Left colon (tissue), 2 donors: ENCODE data around the gene DAAM1. TPM values are rescaled to one million over a fixed set of nuclear protein-coding genes. Genes with fewer than 3 reads are reported as not detected.

Experiments used
- ATAC-seq: fragments of 200-7000 bp; cut with Tn5 transposase; one replicate; pipeline ENCODE4 v1.9.1; 2020; ENCODE audit warnings: mild to moderate bottlenecking, moderate library complexity
- DNase-seq, 2 donors: peaks; one replicate each; pipeline ENCODE4 v3.0.0-alpha.2; 2020
- intact Hi-C, 2 donors: fragments of 100-400 bp; cut with DNase I in 1 of 2; cut with micrococcal nuclease in 1 of 2; formaldehyde crosslinking; loops; one replicate each; pipeline versions ENCODE4 v1.11.2 to v1.14.0; 2022; cut with DNase I, micrococcal nuclease
- total RNA-seq, 2 donors: library from RNA; stranded (reverse); fragmentation: NEBNext Ultra II Directional; extraction: Animal tissue kit (Norgen Biotek cat#: 25700); gene quantifications; one replicate each; pipeline ENCODE4 v1.2.1, GENCODE V29; 2021
- donor health status: DM: no; HTN: no; CAD: no.
- donor health status: DM: yes; HTN: yes; CAD: no.

The DAAM1 gene
- total RNA-seq, 2 donors from 2014 or later = 38.1 to 61.5 TPM

- DNase-seq (no peak), ATAC-seq (no peak)
- intact Hi-C loops = no loop called here
Measured at GRCh38 chr14:59247801-59248584, 59.5 kb downstream of the DAAM1 start.

- no peak for DNase-seq
- intact Hi-C loops = no loop called here
- ATAC-seq = no peak
Measured at GRCh38 chr14:59249029-59249428, 60.6 kb downstream of the DAAM1 start.

GRCh38 chr14:59251811-59252771 lies 63.6 kb downstream of the DAAM1 start:
- ATAC-seq = no peak
- DNase-seq = no peak
- intact Hi-C loops = no loop called here

- intact Hi-C loops = no loop called here
- no peak for DNase-seq
- no peak for ATAC-seq
Measured at GRCh38 chr14:59252772-59253500, 64.5 kb downstream of the DAAM1 start.

- intact Hi-C loops = no loop called here
- no peak for DNase-seq
- ATAC-seq = no peak
Measured at GRCh38 chr14:59253527-59253926, 65.1 kb downstream of the DAAM1 start.

- intact Hi-C loops = no loop called here
- ATAC-seq (peak; percentile 86), DNase-seq (peak; percentile 48 to 73)
Measured at GRCh38 chr14:59254146-59254910, 65.9 kb downstream of the DAAM1 start.

GRCh38 chr14:59254911-59255545 lies 66.6 kb downstream of the DAAM1 start:
- DNase-seq = no peak
- intact Hi-C loops = no loop called here

DNA sequence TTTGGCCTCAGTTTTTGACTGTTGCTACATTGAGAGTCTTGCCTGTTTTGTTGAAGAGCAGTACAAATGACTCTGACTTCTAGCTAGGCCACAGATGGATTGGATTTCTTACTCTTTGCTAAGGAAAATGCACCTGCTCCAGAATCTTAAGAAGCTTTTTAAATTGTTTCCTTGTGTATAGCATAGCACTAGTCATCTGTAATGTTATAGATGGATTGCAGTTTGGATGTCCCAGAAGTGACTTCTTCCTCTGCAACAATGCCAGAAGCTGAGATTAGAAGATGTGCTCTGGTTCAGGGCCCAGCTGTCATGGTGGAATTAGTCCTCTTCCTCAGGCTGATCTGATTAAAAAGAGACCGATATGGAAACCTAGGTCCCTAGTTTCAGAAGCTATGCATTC lies 67.9 kb downstream of the DAAM1 start:
- intact Hi-C loops = no loop called here
- no peak for DNase-seq
- ATAC-seq = no peak

More at GRCh38 chr14:59254911-59255545, 66.6 kb downstream of the DAAM1 start:
- no peak for ATAC-seq

- intact Hi-C loops = no loop called here
- no peak for DNase-seq
- ATAC-seq = no peak
Measured at GRCh38 chr14:59261334-59261733, 72.9 kb downstream of the DAAM1 start.

GRCh38 chr14:59262717-59263454 lies 74.4 kb downstream of the DAAM1 start:
- ATAC-seq (peak; percentile 98), DNase-seq (peak; percentile 46 to 52)
- intact Hi-C loops = no loop called here

DNA sequence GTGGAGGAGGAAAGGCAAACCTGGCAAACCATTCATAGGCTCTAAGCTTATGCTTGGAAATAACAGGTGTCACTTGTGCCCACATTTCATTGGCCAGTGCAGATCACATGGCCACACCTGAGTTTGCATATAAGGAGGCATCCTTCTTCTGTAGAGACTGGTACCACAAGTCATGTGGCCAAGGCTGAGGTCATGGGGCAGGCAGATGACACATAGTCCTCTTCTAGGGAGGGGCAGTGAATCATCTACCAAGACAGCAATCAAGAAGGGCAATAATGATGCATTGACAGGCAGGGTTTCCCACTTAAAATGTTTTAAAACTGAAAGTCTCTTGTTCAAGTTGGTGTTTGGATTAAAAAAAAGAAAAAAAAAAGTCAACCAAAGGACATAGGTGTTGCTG lies 77.3 kb downstream of the DAAM1 start:
- intact Hi-C loops = no loop called here
- no peak for DNase-seq
- peak; percentile 66 for ATAC-seq

- intact Hi-C loops = no loop called here
- DNase-seq (no peak), ATAC-seq (no peak)
Measured at GRCh38 chr14:59267046-59267445, 78.6 kb downstream of the DAAM1 start.

DNA sequence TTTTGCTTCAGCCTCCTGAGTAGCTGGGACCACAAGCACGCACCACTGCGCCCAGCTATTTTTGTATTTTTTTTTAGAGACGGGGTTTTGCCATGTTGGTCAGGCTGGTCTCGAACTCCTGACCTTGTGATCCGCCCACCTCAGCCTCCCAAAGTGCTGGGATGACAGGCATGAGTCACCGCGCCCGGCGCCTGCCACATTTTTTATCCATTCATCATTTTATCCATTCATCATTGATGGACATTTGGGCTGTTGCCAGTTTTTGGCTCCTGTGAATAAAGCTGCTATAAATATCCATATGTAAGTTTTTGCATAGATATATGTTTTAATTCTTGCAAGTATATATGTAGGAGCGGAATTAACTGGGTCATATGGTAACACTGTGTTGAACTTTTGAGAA lies 79.5 kb downstream of the DAAM1 start:
- DNase-seq (no peak), ATAC-seq (no peak)
- intact Hi-C loops = no loop called here

DNA sequence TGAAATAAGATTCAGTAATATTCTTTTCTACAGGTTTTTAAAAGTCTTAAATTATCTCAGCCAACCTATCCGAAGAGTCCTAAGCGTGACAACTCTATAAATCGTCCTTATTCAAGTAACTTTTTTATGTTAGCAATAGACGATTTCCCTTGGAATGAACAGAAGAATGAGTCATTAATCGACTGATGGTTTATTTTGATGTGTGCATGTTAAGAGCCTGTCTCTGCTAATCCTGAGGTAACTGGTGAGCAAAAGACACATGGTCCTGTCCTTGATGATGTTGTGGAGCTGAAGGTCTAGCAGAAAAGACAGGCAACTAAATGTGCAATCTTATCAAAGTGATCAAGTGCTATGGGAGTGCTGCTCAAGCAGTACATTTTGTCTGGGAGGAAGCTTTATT lies 80.4 kb downstream of the DAAM1 start:
- no peak for DNase-seq
- ATAC-seq = no peak
- intact Hi-C loops = no loop called here

- intact Hi-C loops = no loop called here
- no peak for DNase-seq
- no peak for ATAC-seq
Measured at GRCh38 chr14:59269466-59269865, 81.0 kb downstream of the DAAM1 start.

DNA sequence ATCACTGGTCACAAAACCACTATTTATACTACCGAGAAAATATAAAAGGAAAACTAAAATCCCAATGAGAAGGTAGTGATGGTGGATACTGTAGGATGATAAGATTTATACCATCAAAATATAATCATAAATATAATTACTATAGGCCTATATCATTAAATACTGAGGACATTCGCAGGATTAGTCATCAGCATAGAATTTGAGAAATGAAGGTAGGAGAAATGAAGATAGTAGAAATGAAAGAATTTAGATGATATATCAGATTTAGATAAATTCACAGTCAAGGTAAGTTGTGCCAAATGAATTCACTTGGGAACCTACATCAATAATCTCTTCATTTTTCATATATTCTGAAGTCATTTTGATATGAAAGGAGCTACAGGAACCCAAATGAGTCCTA lies 82.8 kb downstream of the DAAM1 start:
- DNase-seq = no peak
- intact Hi-C loops = no loop called here
- no peak for ATAC-seq

DNA sequence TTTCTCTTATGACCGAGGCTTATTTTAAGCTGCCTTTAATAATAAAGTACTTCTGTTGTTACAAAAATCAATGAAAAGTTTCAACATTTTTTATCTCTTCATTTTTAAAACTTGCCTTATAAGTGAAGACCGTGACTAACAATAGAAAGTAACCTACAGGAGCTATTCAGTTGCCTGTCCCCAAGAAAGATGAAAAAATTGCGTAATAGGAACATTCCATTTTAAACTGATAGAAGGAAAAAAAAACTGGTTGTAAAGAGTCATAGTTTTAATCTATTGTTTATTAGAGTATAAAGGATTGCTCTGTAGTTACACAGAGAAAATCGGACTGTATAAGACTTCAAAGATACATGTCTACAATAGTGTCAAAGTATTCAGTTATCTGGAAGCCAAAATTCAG lies 83.3 kb downstream of the DAAM1 start:
- DNase-seq = no peak
- intact Hi-C loops = no loop called here
- ATAC-seq = no peak

GRCh38 chr14:59272633-59273032 lies 84.2 kb downstream of the DAAM1 start:
- intact Hi-C loops = no loop called here
- no peak for ATAC-seq

More at GRCh38 chr14:59272633-59273032, 84.2 kb downstream of the DAAM1 start:
- DNase-seq = no peak
